K562 (cell line): ENCODE results near the gene ACHE. TPM values are rescaled to one million over a fixed set of nuclear protein-coding genes. Genes with fewer than 3 reads are reported as not detected.

ENCODE experiments used
- ATAC-seq: fragments of 200-7000 bp; cut with Tn5 transposase; 3 replicates; pipeline ENCODE4 v1.9.1; 2020; ENCODE audit warnings: moderate library complexity
- BruUV-seq: library from RNA; stranded (reverse); fragments of 400-500 nt; replicated peaks from 2 replicates; lab custom pipeline; 2021; lab: Mats Ljungman, UMichigan
- CTCF ChIA-PET: fragments of 300-600 bp; formaldehyde crosslinking; extraction: SDS; loops from one replicate; lab custom pipeline; 2021; ENCODE audit warnings: low intra/inter-chr PET ratio; lab: Yijun Ruan, JAX
- POLR2A ChIA-PET: fragments of 300-600, 350-650 bp; sonication (Branson Sonifier 250); formaldehyde crosslinking; extraction: SDS; loops from one replicate; lab custom pipeline; 2021; ENCODE audit warnings: antibody characterized with exemption, inconsistent platforms; lab: Yijun Ruan, JAX
- DNase-seq, 4 experiments: peaks; one replicate each; pipeline versions ENCODE4 v3.0.0 to v3.0.0-alpha.2; 2011 to 2018; ENCODE audit warnings: low spot score in 3 of 4, mixed read lengths in 3 of 4; ENCODE audit errors: extremely low read depth in 1 of 4
- FAIRE-seq: peaks from 2 replicates; lab custom pipeline; 2011; peaks lifted over from hg19 to GRCh38; lab: Jason Lieb, UNC
- H2AFZ ChIP-seq: 2 replicates; pipeline ENCODE4 v1.6.0; 2011; ENCODE audit warnings: low read depth, low read length, control low read depth, inconsistent platforms
- H3K27ac ChIP-seq: fragments of 200-600 bp; 3 replicates; pipeline ENCODE4 v1.8.0; 2011; ENCODE audit warnings: low read depth, mild to moderate bottlenecking, control low read depth, inconsistent platforms, low read length, moderate library complexity, mixed read lengths; ENCODE audit errors: extremely low read depth
- H3K27me3 ChIP-seq, 2 experiments: fragments of 300-600 bp in 1 of 2; 2 replicates in 1 of 2; 3 replicates in 1 of 2; pipeline versions ENCODE4 v1.6.0 to v1.8.0; 2011; ENCODE audit warnings: inconsistent platforms in 2 of 2, low read length in 2 of 2, mild to moderate bottlenecking in 1 of 2, mixed read lengths in 1 of 2, moderate library complexity in 1 of 2; ENCODE audit not compliant: control insufficient read depth in 2 of 2, insufficient read depth in 2 of 2
- H3K36me3 ChIP-seq: fragments of 300-600 bp; 3 replicates; pipeline ENCODE4 v1.8.0; 2011; ENCODE audit warnings: mild to moderate bottlenecking, low read length, inconsistent platforms; ENCODE audit not compliant: control insufficient read depth, insufficient read depth
- H3K4me1 ChIP-seq, 2 experiments: fragments of 200-600 bp in 1 of 2; replicated peaks in 1 of 2; 2 replicates in 1 of 2; 3 replicates in 1 of 2; pipeline versions ENCODE4 v1.5.1 to v1.8.0; 2011; ENCODE audit warnings: inconsistent platforms in 2 of 2, low read length in 2 of 2, mild to moderate bottlenecking in 1 of 2, mixed read lengths in 1 of 2, moderate library complexity in 1 of 2; ENCODE audit not compliant: control insufficient read depth in 2 of 2, insufficient read depth in 2 of 2
- H3K4me2 ChIP-seq: 2 replicates; pipeline ENCODE4 v1.6.1; 2011; ENCODE audit warnings: low read length, control low read depth, inconsistent platforms, mixed read lengths; ENCODE audit not compliant: insufficient read depth
- H3K4me3 ChIP-seq: fragments of 200-600 bp; sonication (generic), shearing (Covaris generic); 2 replicates; pipeline ENCODE4 v1.5.1; 2016; ENCODE audit warnings: control low read depth, inconsistent platforms
- H3K79me2 ChIP-seq: fragments of 200-600 bp; 3 replicates; pipeline ENCODE4 v1.8.0; 2011; ENCODE audit warnings: low read length, inconsistent platforms; ENCODE audit not compliant: control insufficient read depth, insufficient read depth
- H3K9ac ChIP-seq, 2 experiments: 2 replicates each; pipeline versions ENCODE4 v1.6.0 to v1.6.1; 2011; ENCODE audit warnings: low read depth in 2 of 2, low read length in 2 of 2, control low read depth in 1 of 2, inconsistent platforms in 1 of 2, mild to moderate bottlenecking in 1 of 2, mixed read lengths in 1 of 2; ENCODE audit not compliant: insufficient read depth in 1 of 2
- H3K9me1 ChIP-seq: one replicate; pipeline ENCODE4 v1.6.0; 2011; ENCODE audit warnings: inconsistent platforms, mild to moderate bottlenecking, low read length, moderate library complexity; ENCODE audit not compliant: control insufficient read depth, insufficient read depth
- H3K9me3 ChIP-seq: replicated peaks from 2 replicates; pipeline ENCODE4 v1.5.1; 2011; ENCODE audit warnings: low read depth, low read length, inconsistent platforms; ENCODE audit not compliant: control insufficient read depth, insufficient read depth
- H4K20me1 ChIP-seq: replicated peaks from 2 replicates; pipeline ENCODE4 v1.6.1; 2011; ENCODE audit warnings: low read length, inconsistent platforms, mixed read lengths; ENCODE audit not compliant: control insufficient read depth, insufficient read depth
- ETV6 ChIP-seq, 3 experiments: fragments of 150-350 bp in 1 of 3; sonication (generic) in 1 of 3; formaldehyde crosslinking in 1 of 3; IDR thresholded peaks; 2 replicates each; pipeline versions ENCODE4 v1.6.1 to v1.8.0; 2014 to 2022; ENCODE audit warnings: borderline replicate concordance in 2 of 3, low read depth in 2 of 3, antibody characterized with exemption in 1 of 3, low read length in 1 of 3, mild to moderate bottlenecking in 1 of 3, missing genetic modification reagents in 1 of 3
- FOXA3 ChIP-seq, 2 experiments: fragments of 450-650 bp in 1 of 2; sonication (generic) in 1 of 2; formaldehyde crosslinking; IDR thresholded peaks in 1 of 2; conservative IDR thresholded peaks in 1 of 2; 2 replicates each; pipeline versions ENCODE4 v1.4.0 to v1.8.0; 2020 to 2022; ENCODE audit warnings: mild to moderate bottlenecking in 2 of 2, missing genetic modification reagents in 1 of 2
- GTF2A2 ChIP-seq: IDR thresholded peaks from 2 replicates; pipeline ENCODE4 v1.6.1; 2016; ENCODE audit warnings: mild to moderate bottlenecking, missing genetic modification characterization, missing compliant biosample characterization
- GTF3C2 ChIP-seq: IDR thresholded peaks from 3 replicates; pipeline ENCODE4 v1.6.1; 2011; ENCODE audit warnings: borderline replicate concordance, mild to moderate bottlenecking, moderate library complexity; ENCODE audit not compliant: insufficient read length; ENCODE audit errors: extremely low read depth
- HDAC6 ChIP-seq: IDR thresholded peaks from 2 replicates; pipeline ENCODE4 v1.6.1; 2012; ENCODE audit warnings: low read depth, mild to moderate bottlenecking, control low read depth, inconsistent platforms, low read length, moderate library complexity
- HMBOX1 ChIP-seq: sonication (generic); IDR thresholded peaks from 2 replicates; pipeline ENCODE4 v1.6.1; 2016
- MCM3 ChIP-seq: fragments of 450-650 bp; IDR thresholded peaks from 2 replicates; pipeline ENCODE4 v1.6.1; 2016
- NCOA6 ChIP-seq: fragments of 450-650 bp; IDR thresholded peaks from 2 replicates; pipeline ENCODE4 v1.6.1; 2017; ENCODE audit warnings: mild to moderate bottlenecking
- RHOXF2B ChIP-seq: fragments of 250-450 bp; sonication (Bioruptor Pico); conservative IDR thresholded peaks from 2 replicates; pipeline ENCODE4 v1.5.1; 2021
- TAF9B ChIP-seq: fragments of 450-650 bp; IDR thresholded peaks from 2 replicates; pipeline ENCODE4 v1.6.1; 2018; ENCODE audit warnings: mild to moderate bottlenecking; ENCODE audit not compliant: partially characterized antibody
- THAP7 ChIP-seq: fragments of 250-450 bp; sonication (Bioruptor Pico); IDR thresholded peaks from 2 replicates; pipeline ENCODE4 v1.5.0; 2021
- ZNF282 ChIP-seq: sonication (generic); formaldehyde crosslinking; IDR thresholded peaks from 2 replicates; pipeline ENCODE4 v1.8.1; 2023; ENCODE audit warnings: missing genetic modification reagents
- ZNF583 ChIP-seq: fragments of 250-450 bp; sonication (Bioruptor Pico); IDR thresholded peaks from 2 replicates; pipeline ENCODE4 v1.4.0; 2020
- ZNF586 ChIP-seq: fragments of 450-650 bp; formaldehyde crosslinking; conservative IDR thresholded peaks from 2 replicates; pipeline ENCODE4 v1.4.0; 2020; ENCODE audit warnings: mild to moderate bottlenecking, moderate library complexity
- ZNF639 ChIP-seq, 2 experiments: fragments of 200-800 bp in 1 of 2; sonication (Bioruptor generic) in 1 of 2; sonication (generic) in 1 of 2; formaldehyde crosslinking in 1 of 2; IDR thresholded peaks in 1 of 2; conservative IDR thresholded peaks in 1 of 2; 2 replicates each; pipeline versions ENCODE4 v1.5.0 to v1.6.1; 2016 to 2020; ENCODE audit warnings: missing compliant biosample characterization in 1 of 2, missing genetic modification characterization in 1 of 2, missing genetic modification reagents in 1 of 2
- WGBS: fragments of 100-300 bp; shearing (Covaris generic); methylation state at CpG from one replicate; pipeline ENCODE4 v1.1.6; 2016; ENCODE audit warnings: low coverage, mixed read lengths; ENCODE audit not compliant: insufficient coverage; ENCODE audit errors: missing lambda C conversion rate; 5-methylcytosine and 5-hydroxymethylcytosine counted together
- in situ Hi-C: fragments of 300-500 bp; cut with MboI; formaldehyde crosslinking; loops from 4 replicates; pipeline ENCODE4 v1.15.0; 2018; ENCODE audit warnings: inconsistent platforms, mixed read lengths
- intact Hi-C: fragments of 100-400 bp; cut with micrococcal nuclease; formaldehyde crosslinking; loops from 2 replicates; pipeline ENCODE4 v1.14.2; 2022
- polyA plus RNA-seq, 8 experiments: library from polyadenylated mRNA; depleted of rRNA in 4 of 8; stranded (reverse) in 5 of 8; unstranded in 3 of 8; fragments of >200 nt; fragmentation: Nextera tagmentation in 2 of 8; fragmentation: Illumina TruSeq in 1 of 8; extraction: Ambion mirVana in 2 of 8; extraction: Trizol in 1 of 8; gene quantifications; 2 replicates each; pipeline versions ENCODE4 v1.2.1 to v1.2.3, GENCODE V29; 2011 to 2014; ENCODE audit warnings: inconsistent platforms in 1 of 8, missing spikeins in 1 of 8
- total RNA-seq, 7 experiments: library from RNA; depleted of rRNA in 6 of 7; stranded (reverse); fragments of >200 nt in 6 of 7; fragmentation: Illumina TruSeq in 2 of 7; extraction: Trizol in 2 of 7; gene quantifications; 2 replicates each; pipeline versions ENCODE4 v1.2.1 to v1.2.3, GENCODE V29; 2011 to 2021; ENCODE audit warnings: low replicate concordance in 1 of 7

ACHE gene
- total and polyA plus RNA-seq, 9 of the 15 experiments (the other 6 are each of a cell fraction or from before 2014, with no cell fraction given): 0.04 to 8.8 (median 1.9) TPM

- in situ Hi-C loops: no loop called here
- no peaks in the 10 kb centered on the region for H3K27me3 ChIP-seq
- FAIRE-seq: peak; percentile 91
- CTCF ChIA-PET: no interaction called here
- TSS peak; percentile 85 for BruUV-seq
- ATAC-seq: peak; percentile 87
- no peaks in the 10 kb centered on the region for H3K9me3 ChIP-seq
- WGBS: 1% methylated on average over 39 of the region's 42 CpGs
- H3K79me2 ChIP-seq: peaks cover 31% of the 10 kb centered on the region
- peak within 1 kb of the TSS; percentile 98 for H3K9ac ChIP-seq
- peaks cover 47% of the 10 kb centered on the region; the same call in 2 of the 3 replicates for H3K36me3 ChIP-seq
- intact Hi-C loops: no loop called here
- DNase-seq: peak; percentile 97 to 99 (median 99)
- H2AFZ ChIP-seq: peak within 1 kb of the TSS; percentile 82
- H3K9me1 ChIP-seq: no peaks in the 10 kb centered on the region
- POLR2A ChIA-PET: interaction anchor here (0.6 to 1.0 kb wide), 4 partner anchors 11 to 438 kb away, joined by 3 to 6 read pairs (median 3); no protein-coding TSS in a partner anchor
- H3K4me2 ChIP-seq: peak within 1 kb of the TSS; percentile 95
- peak within 1 kb of the TSS; percentile 90 for H3K4me3 ChIP-seq
- peaks cover 18 to 52% of the 10 kb centered on the region in 2 experiments for H3K4me1 ChIP-seq
- no peaks in the 10 kb centered on the region for H4K20me1 ChIP-seq
- peak within 1 kb of the TSS; percentile 97 for H3K27ac ChIP-seq
- TF ChIP-seq FOXA3 (CRISPR knock-in tag; conservative IDR thresholded peaks at IDR 0.05 in 1 of 2, IDR thresholded peaks at IDR 0.05 in 1 of 2): no peak
- no peak for TF ChIP-seq GTF3C2
- TF ChIP-seq NCOA6: no peak
- no peak for TF ChIP-seq ZNF282 (CRISPR knock-in tag)
- TF ChIP-seq ZNF639 (CRISPR knock-in tag; conservative IDR thresholded peaks at IDR 0.05 in 1 of 2, IDR thresholded peaks at IDR 0.05 in 1 of 2): peak in 1 of 2 experiments; percentile 85; a peak in 1 of 4 replicates
- no peak for TF ChIP-seq THAP7
- TF ChIP-seq MCM3: no peak
- TF ChIP-seq GTF2A2 (tag): no peak
- no peak for TF ChIP-seq ZNF583 (CRISPR knock-in tag)
- no peak for TF ChIP-seq ETV6 (IDR thresholded peaks at IDR 0.05; ENCODE audit: borderline replicate concordance in 1 of 2, low read depth in 2 of 2, low read length in 1 of 2)
- TF ChIP-seq ETV6 (CRISPR knock-in tag; IDR thresholded peaks at IDR 0.05; ENCODE audit: borderline replicate concordance): no peak
- no peak for TF ChIP-seq HDAC6
- no peak for TF ChIP-seq HMBOX1
- TF ChIP-seq ZNF586 (CRISPR knock-in tag): no peak
- 0 out of 2 replicates have a peak, but pooled peaks have one; percentile 17 for TF ChIP-seq RHOXF2B (CRISPR knock-in tag)
- peak; percentile 83 for TF ChIP-seq TAF9B
Measured at GRCh38 chr7:100867040-100867775, 28.5 kb downstream of the ACHE start, which contains the start of gene TRIP6. Gene TRIP6, plus strand, starts transcription at chr7:100867387. Its CDS starts 111 bp downstream, at chr7:100867498.
